Trophoblast cell (in vitro differentiated cells and primary cell): ENCODE results near the gene MEGF6.

Experiments used
- DNase-seq, 2 donors: peaks; one replicate each; pipeline ENCODE4 v3.0.0-alpha.2; 2016
- H2AFZ ChIP-seq: 2 replicates; pipeline ENCODE4 v1.6.1; 2013; ENCODE audit warnings: low read length, moderate library complexity, mild to moderate bottlenecking; ENCODE audit not compliant: insufficient read depth, poor library complexity
- H2AK5ac ChIP-seq: 2 replicates; pipeline ENCODE4 v1.6.1; 2013; ENCODE audit warnings: mild to moderate bottlenecking, low read length
- H2BK120ac ChIP-seq: 2 replicates; pipeline ENCODE4 v1.6.1; 2013; ENCODE audit warnings: low read length, mild to moderate bottlenecking, moderate library complexity; ENCODE audit not compliant: insufficient read depth, poor library complexity
- H2BK12ac ChIP-seq: 2 replicates; pipeline ENCODE4 v1.6.1; 2013; ENCODE audit warnings: mild to moderate bottlenecking, low read length, moderate library complexity
- H2BK5ac ChIP-seq: 2 replicates; pipeline ENCODE4 v1.6.1; 2013; ENCODE audit warnings: low read length, low read depth, moderate library complexity, mild to moderate bottlenecking; ENCODE audit not compliant: poor library complexity
- H3K14ac ChIP-seq: 2 replicates; pipeline ENCODE4 v1.6.1; 2013; ENCODE audit warnings: mild to moderate bottlenecking, low read length
- H3K18ac ChIP-seq: 2 replicates; pipeline ENCODE4 v1.6.1; 2013; ENCODE audit warnings: mild to moderate bottlenecking, low read length
- H3K23ac ChIP-seq: 2 replicates; pipeline ENCODE4 v1.6.1; 2013; ENCODE audit warnings: low read length
- H3K27ac ChIP-seq: 2 replicates; pipeline ENCODE4 v1.5.1; 2013; ENCODE audit warnings: low read depth, mild to moderate bottlenecking, inconsistent platforms, low read length, moderate library complexity
- H3K27me3 ChIP-seq: 2 replicates; pipeline ENCODE4 v1.6.1; 2013; ENCODE audit warnings: inconsistent platforms, mild to moderate bottlenecking, low read length, moderate library complexity; ENCODE audit not compliant: insufficient read depth
- H3K36me3 ChIP-seq, 2 experiments: 1 replicate in 1 of 2; 2 replicates in 1 of 2; pipeline ENCODE4 v1.6.1; 2013; ENCODE audit warnings: low read length in 2 of 2, mild to moderate bottlenecking in 2 of 2, moderate library complexity in 1 of 2; ENCODE audit not compliant: insufficient read depth in 2 of 2, control insufficient read depth in 1 of 2
- H3K4ac ChIP-seq: 2 replicates; pipeline ENCODE4 v1.6.1; 2013; ENCODE audit warnings: low read depth, mild to moderate bottlenecking, low read length, moderate library complexity
- H3K4me1 ChIP-seq, 2 experiments: 1 replicate in 1 of 2; 2 replicates in 1 of 2; pipeline ENCODE4 v1.6.1; 2013; ENCODE audit warnings: low read length in 2 of 2, mild to moderate bottlenecking in 2 of 2, moderate library complexity in 1 of 2; ENCODE audit not compliant: insufficient read depth in 2 of 2, control insufficient read depth in 1 of 2
- H3K4me2 ChIP-seq: 2 replicates; pipeline ENCODE4 v1.6.1; 2013; ENCODE audit warnings: inconsistent platforms, mild to moderate bottlenecking, low read length, moderate library complexity
- H3K4me3 ChIP-seq: 2 replicates; pipeline ENCODE4 v1.5.1; 2013; ENCODE audit warnings: mild to moderate bottlenecking, low read depth, low read length, inconsistent platforms
- H3K79me1 ChIP-seq: one replicate; pipeline ENCODE4 v1.6.1; 2013; ENCODE audit warnings: low read length
- H3K79me2 ChIP-seq: 2 replicates; pipeline ENCODE4 v1.6.1; 2013; ENCODE audit warnings: low read length, mild to moderate bottlenecking; ENCODE audit not compliant: control insufficient read depth, insufficient read depth, poor library complexity
- H3K9ac ChIP-seq: 2 replicates; pipeline ENCODE4 v1.6.1; 2013; ENCODE audit warnings: mild to moderate bottlenecking, low read length
- H3K9me3 ChIP-seq: 2 replicates; pipeline ENCODE4 v1.6.1; 2013; ENCODE audit warnings: low read depth, mild to moderate bottlenecking, control low read depth, inconsistent platforms, low read length; ENCODE audit not compliant: insufficient read depth
- H4K12ac ChIP-seq: 2 replicates; pipeline ENCODE4 v1.6.1; 2013; ENCODE audit warnings: low read depth, mild to moderate bottlenecking, low read length, moderate library complexity
- H4K8ac ChIP-seq: 2 replicates; pipeline ENCODE4 v1.6.1; 2013; ENCODE audit warnings: low read depth, mild to moderate bottlenecking, low read length, moderate library complexity
- H4K91ac ChIP-seq: one replicate; pipeline ENCODE4 v1.6.1; 2013; ENCODE audit warnings: low read depth, mild to moderate bottlenecking, low read length, moderate library complexity
- WGBS: extraction: QIAGEN DNeasy Blood & Tissue Kit; methylation state at CpG from one replicate; pipeline ENCODE4 v1.1.7; 2013; ENCODE audit warnings: missing lambda C conversion rate; ENCODE audit not compliant: insufficient read length, insufficient coverage; ENCODE audit errors: extremely low coverage; 5-methylcytosine and 5-hydroxymethylcytosine counted together

The MEGF6 gene

GRCh38 chr1:3609016-3609768 lies 2.1 kb downstream of the MEGF6 start:
- no peak for DNase-seq
- WGBS, result no CpG with 5 or more reads among the region's 22 CpGs
- Histone ChIP-seq H3K9me3 (peaks cover 9% of the 10 kb centered on the region), H3K36me3 (no peaks in the 10 kb centered on the region), H2AFZ (no peak overlapping the region), H3K79me1 (no peaks in the 10 kb centered on the region), H4K12ac (no peak overlapping the region), H3K27ac (no peak overlapping the region), H2AK5ac (no peak overlapping the region), H3K79me2 (no peaks in the 10 kb centered on the region), H3K4ac (no peak overlapping the region), H2BK5ac (no peak overlapping the region), H3K14ac (no peak overlapping the region), H3K9ac (no peak overlapping the region), H3K27me3 (peaks cover 11% of the 10 kb centered on the region), H4K91ac (no peak overlapping the region), H2BK120ac (no peak overlapping the region), H2BK12ac (no peak overlapping the region), H3K18ac (no peak overlapping the region), H3K4me3 (no peak overlapping the region), H3K4me1 (peaks cover 19% of the 10 kb centered on the region in 2 experiments), H3K4me2 (no peak overlapping the region), H4K8ac (no peak overlapping the region), H3K23ac (no peak overlapping the region)

GRCh38 chr1:3608154-3608553 lies 3.2 kb downstream of the MEGF6 start:
- Histone ChIP-seq H2AK5ac (no peak overlapping the region), H3K36me3 (no peaks in the 10 kb centered on the region), H3K18ac (no peak overlapping the region), H3K4me1 (peaks cover 11 to 12% of the 10 kb centered on the region in 2 experiments), H2BK5ac (no peak overlapping the region), H3K14ac (no peak overlapping the region), H4K8ac (no peak overlapping the region), H3K9me3 (peaks cover 14% of the 10 kb centered on the region), H3K79me1 (no peaks in the 10 kb centered on the region), H3K4me3 (no peak overlapping the region), H2AFZ (no peak overlapping the region), H2BK120ac (no peak overlapping the region), H3K9ac (no peak overlapping the region), H3K27ac (no peak overlapping the region), H3K79me2 (no peaks in the 10 kb centered on the region), H4K12ac (no peak overlapping the region), H3K4me2 (no peak overlapping the region), H3K27me3 (peaks cover 11% of the 10 kb centered on the region), H3K23ac (no peak overlapping the region), H3K4ac (no peak overlapping the region), H4K91ac (no peak overlapping the region), H2BK12ac (no peak overlapping the region)
- no CpG with 5 or more reads among the region's 7 CpGs for WGBS
- no peak for DNase-seq

GRCh38 chr1:3607703-3608065 lies 3.6 kb downstream of the MEGF6 start:
- Histone ChIP-seq H3K27ac (no peak overlapping the region), H2AK5ac (no peak overlapping the region), H2AFZ (no peak overlapping the region), H3K14ac (no peak overlapping the region), H2BK5ac (no peak overlapping the region), H3K4me3 (no peak overlapping the region), H3K27me3 (peaks cover 11% of the 10 kb centered on the region), H3K4ac (no peak overlapping the region), H3K18ac (no peak overlapping the region), H4K8ac (no peak overlapping the region), H3K9me3 (peaks cover 14% of the 10 kb centered on the region), H3K4me2 (no peak overlapping the region), H4K12ac (no peak overlapping the region), H3K79me1 (no peaks in the 10 kb centered on the region), H3K79me2 (no peaks in the 10 kb centered on the region), H2BK120ac (no peak overlapping the region), H3K9ac (no peak overlapping the region), H2BK12ac (no peak overlapping the region), H4K91ac (no peak overlapping the region), H3K36me3 (no peaks in the 10 kb centered on the region), H3K23ac (no peak overlapping the region), H3K4me1 (peaks cover 9 to 10% of the 10 kb centered on the region in 2 experiments)
- no CpG with 5 or more reads among the region's 18 CpGs for WGBS
- DNase-seq, result no peak

- Histone ChIP-seq H2BK120ac (no peak overlapping the region), H2AK5ac (no peak overlapping the region), H3K4me3 (no peak overlapping the region), H4K8ac (no peak overlapping the region), H2AFZ (no peak overlapping the region), H3K4ac (no peak overlapping the region), H3K9ac (no peak overlapping the region), H3K27me3 (peaks cover 11% of the 10 kb centered on the region), H3K14ac (no peak overlapping the region), H4K12ac (no peak overlapping the region), H3K9me3 (peaks cover 14% of the 10 kb centered on the region), H4K91ac (no peak overlapping the region), H3K36me3 (no peaks in the 10 kb centered on the region), H3K23ac (no peak overlapping the region), H3K18ac (no peak overlapping the region), H3K79me1 (no peaks in the 10 kb centered on the region), H3K4me1 (peaks cover 9 to 10% of the 10 kb centered on the region in 2 experiments), H2BK5ac (no peak overlapping the region), H3K27ac (no peak overlapping the region), H2BK12ac (no peak overlapping the region), H3K79me2 (no peaks in the 10 kb centered on the region), H3K4me2 (no peak overlapping the region)
- DNase-seq, result no peak
- no CpG with 5 or more reads among the region's 23 CpGs for WGBS
These were observed 4.3 kb downstream of the MEGF6 start for GRCh38 chr1:3606779-3607702.
